Iris pigment epithelial cell (primary cell): ENCODE data around the gene TMEM167A.
"Not testable (repeated sequence)": the region's sequence is repeated elsewhere in the genome, so short reads cannot be mapped to it uniquely, and the experiment has no call there.

Experiments
- DNase-seq: peaks from one replicate; pipeline ENCODE4 v3.0.0-alpha.2; 2011; ENCODE audit warnings: low read depth

The TMEM167A gene

DNA sequence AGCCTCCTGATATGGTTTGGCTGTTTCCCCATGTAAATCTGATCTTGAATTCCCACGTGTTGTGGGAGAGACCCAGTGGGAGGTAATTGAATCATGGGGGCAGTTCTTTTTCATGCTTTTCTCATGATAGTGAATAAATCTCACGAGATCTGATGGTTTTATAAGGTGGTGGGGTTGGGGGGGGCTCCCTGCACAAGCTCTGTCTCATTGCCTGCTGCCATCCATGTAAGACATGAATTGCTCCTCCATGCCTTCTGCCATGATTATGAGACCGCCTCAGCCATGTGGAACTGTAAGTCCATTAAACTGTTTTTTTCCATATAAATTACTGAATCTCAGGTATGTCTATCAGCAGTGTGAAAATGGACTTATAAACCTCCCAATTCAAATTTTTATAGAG, 13.0 kb upstream of the TMEM167A start:
- no peak for DNase-seq

DNA sequence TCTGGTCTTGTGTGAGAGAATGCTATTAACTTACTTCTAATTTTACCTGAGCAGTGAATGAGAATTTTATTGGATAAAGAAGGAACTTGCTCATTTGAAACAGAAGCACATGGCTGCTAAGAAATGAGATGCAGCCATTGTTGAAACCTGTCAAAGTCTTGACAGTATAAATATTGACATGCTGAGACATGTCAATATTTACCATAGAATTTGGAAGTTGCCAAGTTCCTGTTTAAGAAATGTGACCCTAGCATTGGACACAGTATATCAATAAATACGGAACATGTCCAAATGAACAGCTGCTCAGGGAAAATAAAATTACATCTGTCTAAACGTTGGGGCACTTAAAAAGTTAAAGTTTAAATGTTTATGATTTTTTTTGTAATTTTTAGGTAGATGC, 7.9 kb upstream of the TMEM167A start:
- DNase-seq, result no peak

DNA sequence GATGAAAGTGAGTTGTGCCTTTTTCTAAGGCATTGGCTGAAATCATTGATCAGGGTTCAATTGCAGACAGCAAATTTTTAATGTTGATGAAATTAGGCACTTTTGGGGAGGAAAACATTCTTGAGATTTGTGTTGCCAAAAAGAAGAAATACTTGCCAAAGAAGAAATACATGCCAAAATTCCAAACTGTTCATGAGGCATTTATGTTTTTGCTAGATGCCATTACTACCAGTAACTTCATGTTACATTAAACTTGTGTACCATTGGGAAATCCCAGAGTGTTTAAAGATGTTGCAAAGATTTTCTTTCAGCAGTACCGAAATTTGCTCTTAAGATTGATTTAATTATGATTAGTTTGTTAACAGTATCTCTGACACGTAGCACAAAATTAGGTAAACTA, 7.1 kb upstream of the TMEM167A start:
- DNase-seq, result no peak

DNA sequence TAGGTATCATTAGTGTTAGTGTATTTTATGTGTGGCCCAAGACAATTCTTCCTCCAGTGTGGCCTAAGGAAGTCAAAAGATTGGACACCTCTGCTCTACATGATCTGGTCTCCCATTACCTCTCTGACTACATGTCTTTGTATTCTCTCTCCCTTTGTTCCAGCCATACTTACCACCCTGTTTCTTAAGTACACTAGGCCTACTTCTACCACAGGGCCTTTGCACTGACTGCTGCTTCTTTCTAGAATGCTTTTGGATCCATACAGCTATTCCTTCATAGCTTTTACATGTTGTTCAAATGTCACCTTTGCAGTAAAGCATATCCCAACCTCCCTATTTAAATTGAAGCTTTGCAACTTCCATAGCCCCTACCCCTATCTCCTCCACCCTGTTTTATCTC, 5.6 kb upstream of the TMEM167A start:
- no peak for DNase-seq

DNA sequence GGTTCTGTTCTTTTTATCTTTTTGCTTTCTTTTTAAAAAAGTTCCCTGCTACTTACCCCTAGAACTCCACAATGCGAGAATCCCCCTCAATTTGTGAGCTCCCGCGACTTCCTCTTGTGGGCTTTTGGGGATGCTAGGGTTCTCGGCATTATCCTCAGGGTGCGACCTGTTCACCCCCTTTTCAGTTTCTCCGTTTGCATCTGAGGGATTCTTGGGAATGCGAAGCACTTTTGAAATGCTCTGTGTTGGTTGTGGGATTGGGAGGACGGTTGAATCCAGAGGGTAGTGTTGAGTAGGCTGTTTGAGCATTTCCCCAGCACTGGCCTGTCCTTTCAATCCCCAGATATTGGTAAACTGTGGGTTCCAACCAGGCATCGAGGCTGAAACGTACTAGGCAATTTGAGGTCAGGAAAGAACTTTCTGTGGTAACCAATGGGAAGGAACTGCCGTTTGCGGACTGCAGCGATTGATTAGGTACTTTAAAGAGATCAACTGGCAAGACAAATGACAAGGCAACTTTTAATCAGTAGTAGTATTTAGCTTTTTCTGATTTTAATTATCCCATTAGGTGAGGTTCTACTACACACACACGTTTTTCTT, 568 bp upstream of the TMEM167A start:
- peak; percentile 46 for DNase-seq

DNA sequence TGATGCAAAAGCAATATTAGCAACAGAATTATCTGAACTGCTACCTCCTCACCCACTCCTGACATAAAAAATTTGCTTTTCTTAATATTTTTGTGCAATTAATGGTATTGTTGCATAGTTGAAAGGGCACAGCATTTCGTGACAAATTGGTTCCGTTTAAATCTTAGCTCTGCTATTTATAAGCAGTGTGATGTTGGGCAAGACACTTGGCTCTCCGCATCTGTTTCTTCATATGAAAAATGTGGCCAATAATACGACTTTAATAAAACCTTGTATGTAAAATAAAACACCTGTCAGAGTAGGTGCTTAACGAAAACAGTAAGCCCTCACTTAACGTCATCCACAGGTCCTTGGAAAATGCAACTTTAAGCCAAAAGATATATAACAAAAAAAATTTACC, 4.2 kb downstream of the TMEM167A start:
- no peak for DNase-seq

DNA sequence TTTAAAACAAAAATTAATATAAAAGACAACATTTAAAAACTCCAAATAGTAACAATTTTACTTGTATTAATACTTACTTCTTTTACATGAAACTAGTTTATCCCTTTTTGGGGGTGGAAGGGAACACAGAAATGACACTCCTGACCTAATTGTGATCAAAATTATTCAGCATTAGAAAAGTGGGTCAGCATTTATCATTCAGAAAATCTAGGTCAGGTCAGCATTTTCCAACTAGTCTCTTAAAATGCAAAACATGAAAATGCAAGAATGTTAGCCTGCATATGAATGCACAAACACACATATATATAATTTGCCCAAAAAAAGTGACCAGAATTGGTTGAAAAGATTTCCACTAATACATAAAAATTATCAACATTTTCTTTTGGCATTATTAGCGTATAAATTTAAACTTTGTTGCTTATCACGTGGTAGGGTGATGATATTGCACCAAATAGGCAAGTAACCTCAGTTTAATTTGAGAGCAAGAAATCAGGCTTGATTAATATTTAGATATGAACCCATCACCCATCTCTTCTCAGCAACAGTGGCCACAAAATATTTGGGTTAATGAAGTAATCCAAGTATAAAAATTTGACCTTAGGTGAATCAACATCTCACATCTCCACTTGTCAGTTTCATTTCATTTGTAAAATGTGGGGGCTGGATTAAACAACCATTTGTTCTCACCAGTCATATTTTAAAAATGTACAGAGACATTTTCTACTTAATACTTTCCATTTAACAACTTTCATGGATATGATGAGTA, 5.7 kb downstream of the TMEM167A start:
- DNase-seq, result peak; percentile 5

DNA sequence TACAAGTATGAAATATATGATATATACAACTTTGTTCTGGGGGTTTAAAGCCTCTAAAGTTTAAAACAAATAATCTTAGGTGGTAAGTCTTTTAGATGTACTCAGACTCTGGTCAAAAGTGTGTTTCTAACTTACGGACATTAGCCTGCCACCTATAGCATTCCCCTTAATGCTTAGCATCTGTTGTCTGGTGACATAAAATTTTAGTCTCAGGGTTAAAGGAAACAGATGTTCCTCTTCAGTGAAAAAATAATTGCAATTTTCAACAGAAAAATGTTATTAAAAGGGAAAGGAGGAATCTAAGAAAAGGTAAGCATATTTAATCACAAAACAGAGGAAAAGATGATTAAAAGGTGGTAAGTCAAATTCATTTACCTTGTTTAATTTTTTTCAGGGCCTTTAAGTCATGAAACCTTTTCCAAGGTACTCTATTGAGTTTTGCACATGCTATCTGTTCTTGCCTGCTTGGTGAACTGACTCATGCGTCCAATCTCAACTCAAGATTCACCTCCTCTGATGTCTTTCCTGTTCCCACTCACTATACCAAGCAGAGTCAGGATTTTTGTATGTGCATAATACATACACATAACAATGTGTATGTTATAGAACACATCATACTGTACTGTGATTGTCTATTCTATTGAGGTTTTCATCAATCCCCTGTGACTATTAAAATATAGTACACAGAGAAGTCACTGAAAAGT, 7.9 kb downstream of the TMEM167A start:
- peak; percentile 33 for DNase-seq

DNA sequence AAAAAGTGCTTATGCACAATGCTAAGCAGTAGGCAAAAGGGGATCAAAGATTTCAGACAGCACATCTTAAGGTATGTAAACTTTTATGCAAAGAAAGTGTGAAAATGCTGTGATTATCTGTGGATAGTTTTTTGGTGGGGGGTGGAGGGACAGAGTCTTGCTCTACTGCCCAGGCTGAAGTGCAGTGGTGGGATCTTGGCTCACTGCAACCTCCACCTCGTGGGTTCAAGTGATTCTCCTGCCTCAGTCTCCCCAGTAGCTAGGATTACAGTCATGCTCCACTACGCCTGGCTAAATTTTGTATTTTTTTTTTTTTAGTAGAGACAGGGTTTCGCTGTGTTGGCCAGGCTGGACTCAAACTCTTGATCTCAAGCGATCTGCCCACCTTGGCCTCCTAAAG, 9.8 kb downstream of the TMEM167A start:
- not testable (repeated sequence) for DNase-seq

DNA sequence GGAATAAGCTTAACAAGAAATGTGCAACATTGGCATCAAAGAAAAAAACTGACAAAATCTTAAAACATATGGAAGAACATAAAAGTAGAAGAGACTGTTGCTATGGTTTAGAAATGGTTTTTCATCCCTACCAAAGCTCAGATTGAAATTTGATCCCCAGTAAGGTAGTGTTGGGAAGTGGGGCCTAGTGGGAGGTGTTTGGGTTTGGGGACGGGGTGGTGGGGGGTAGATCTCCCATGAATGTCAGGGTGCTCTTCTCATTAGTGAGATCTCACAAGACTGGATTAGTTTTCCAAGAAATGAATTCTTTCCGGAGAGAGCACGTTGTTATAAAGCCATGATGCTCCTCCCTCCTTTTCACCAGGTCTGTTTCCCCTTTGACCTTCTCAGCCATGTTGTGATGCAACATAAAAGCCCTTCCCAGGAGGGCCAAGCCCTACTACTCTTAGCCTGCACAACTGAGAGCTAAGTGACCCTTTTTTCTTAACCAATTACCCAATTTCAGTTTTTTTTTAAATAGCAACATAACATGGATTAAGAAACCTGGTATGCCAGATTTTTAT, 10.6 kb downstream of the TMEM167A start:
- no peak for DNase-seq

DNA sequence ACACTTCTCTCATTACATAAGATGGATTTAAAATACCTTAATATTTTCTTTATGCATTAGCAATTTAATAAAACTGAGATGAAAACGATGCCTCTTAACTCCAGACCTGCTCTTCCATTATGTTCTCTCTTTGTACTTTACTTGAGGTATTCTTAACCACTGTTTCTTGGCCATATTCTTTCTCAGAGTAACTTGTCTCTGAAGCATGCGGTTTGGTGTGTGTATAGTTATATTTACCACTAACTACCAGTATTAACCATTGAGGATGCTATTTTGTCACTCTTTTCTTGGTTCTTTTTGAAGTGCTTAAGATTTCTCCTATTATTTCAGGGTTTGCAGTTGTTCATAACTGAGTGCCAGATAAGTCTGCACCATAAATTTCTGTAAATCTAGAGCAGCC, 17.9 kb downstream of the TMEM167A start:
- no peak for DNase-seq

DNA sequence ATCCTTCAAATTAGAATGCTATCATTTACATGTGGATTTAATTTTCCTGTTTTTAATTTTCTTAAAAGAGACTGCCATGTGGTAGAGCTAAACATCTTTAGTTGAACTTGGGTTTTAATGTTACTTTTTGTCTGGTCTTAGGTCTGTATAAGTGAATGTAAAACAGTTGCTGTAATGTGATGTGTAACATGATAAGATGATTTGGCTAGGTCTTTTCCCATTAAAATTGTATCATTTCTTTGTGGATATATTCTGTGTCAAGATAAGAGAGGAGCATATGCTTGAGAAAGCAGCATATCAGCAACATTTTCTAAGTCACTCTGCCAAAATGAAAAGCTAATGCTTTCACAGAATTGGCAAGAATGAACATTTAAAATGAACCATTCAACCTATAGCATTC, 18.5 kb downstream of the TMEM167A start:
- no peak for DNase-seq

DNA sequence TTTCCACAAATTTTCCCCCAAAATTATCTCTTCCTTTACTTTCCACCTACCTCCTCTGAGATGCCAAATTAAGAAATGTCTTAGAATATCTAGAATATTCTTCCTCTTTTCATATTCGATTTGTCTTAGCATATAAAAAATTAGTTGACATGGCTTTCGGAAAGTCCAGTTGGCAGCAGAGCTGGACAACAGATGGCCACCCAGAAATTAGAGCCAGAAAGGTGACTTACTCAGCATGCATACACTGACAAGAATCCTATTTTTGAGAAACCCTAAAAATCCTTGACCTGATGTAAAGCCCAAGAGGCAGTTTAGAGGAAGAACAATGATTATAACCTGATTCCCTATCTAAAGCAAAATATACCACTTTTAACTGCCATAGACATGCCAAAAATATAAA, 22.0 kb downstream of the TMEM167A start:
- no peak for DNase-seq

DNA sequence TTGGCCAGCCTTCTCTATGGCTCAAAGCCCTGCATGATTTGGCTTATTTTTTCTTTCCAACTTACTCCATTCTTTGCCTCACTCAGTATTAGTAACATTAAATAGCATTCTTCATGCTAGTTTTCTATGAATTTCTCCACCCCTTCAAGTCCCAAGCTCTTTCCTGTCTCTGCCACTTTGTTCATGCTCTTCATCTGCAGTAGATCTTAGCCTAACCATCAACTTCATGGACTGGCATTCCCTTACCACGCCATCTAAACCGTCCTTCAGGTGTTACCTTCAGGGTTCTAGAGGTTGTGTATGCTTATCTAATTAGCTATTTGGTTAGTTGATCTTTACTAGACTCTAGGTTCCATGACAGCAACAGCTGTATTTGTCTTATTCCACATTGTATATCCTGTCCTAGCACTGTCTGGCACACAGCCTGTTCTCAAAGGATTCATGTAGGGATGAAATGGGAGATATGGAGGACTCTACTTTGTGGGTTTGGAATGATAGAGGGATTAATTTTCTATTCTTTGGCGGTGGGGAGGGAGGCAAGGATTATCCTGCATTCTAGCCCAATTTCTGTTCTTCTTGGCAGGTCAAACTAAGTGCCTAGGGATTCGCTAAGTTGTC, 26.4 kb downstream of the TMEM167A start:
- no peak for DNase-seq

DNA sequence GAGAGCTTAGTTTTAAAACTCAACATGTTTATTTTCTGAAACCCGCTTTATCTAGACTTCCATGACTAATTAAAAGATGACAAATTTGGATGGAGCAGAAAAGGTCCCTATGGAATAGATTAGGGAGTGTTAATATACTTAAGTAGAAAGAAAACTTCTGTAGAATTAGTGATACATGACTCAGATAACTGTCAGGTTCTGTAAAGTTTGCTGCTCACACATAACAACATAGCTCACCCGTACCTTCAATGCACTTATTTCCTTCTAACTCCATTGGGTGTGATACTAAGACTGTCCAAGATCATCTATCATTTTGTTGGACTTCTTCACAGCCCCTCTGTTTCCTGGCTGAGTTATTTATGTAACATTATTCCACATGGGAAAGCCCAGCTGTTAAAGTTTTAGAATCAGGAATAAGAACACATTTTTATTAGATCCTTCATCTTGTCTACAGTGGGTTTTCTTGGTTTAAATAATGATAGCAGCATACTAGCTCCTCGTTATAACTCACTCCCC, 27.8 kb downstream of the TMEM167A start:
- DNase-seq, result no peak

DNA sequence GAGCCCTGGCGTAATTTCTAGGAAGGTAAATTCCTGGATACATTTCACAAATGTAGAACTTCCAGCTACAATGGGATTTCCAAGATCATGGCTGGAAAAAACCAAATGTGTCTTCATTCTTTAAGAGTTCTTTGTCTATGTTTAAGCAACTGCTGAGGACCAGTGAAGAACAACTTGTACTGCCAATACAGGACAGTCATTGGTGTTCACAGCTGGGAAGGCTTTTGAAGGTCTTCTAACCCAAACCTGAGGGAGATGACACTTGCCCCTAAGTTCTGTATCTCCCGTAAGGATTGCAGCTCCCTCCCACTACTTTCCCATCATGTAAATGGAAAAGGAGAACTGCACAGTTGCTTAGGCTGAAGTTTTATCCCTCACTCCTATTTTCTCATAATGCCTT, 28.4 kb downstream of the TMEM167A start:
- no peak for DNase-seq

DNA sequence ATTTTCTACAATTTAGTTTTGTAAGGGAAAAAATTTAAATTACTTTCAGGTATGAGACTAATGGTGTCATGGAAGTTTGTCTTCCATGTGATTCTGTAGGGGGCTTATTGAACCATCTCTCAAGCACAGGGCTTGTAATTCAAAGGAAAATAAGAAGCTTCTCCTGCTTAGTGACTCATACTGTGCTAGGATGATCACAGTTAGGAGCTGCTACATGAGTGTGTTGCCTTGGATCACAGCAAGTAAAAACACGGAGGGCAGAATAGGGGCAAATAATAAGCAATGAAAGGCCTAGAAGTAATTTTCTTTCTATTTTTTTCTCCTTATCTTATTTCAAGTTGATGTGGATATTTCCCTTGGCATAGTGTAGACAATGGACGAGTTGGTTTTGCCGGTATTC, 28.9 kb downstream of the TMEM167A start:
- peak; percentile 34 for DNase-seq

DNA sequence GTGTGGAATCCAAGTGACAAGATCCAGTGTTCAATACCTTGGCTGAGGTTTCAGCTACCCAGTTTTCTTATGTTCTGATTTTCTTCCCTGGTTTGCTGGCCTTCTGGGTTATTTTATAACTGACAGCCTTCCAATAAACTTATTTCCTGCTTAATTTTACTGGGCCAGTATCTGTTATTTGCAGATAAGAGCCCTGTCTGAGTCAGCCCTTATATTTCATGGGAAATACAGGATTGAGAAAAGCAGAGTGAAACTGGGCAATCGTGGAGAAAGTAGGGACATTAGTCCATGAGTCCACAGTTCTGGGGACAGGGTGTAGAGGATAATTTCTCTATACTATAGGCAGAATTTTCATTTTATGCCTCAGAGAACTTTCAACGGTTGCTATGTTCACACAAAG, 32.3 kb downstream of the TMEM167A start:
- DNase-seq, result no peak

DNA sequence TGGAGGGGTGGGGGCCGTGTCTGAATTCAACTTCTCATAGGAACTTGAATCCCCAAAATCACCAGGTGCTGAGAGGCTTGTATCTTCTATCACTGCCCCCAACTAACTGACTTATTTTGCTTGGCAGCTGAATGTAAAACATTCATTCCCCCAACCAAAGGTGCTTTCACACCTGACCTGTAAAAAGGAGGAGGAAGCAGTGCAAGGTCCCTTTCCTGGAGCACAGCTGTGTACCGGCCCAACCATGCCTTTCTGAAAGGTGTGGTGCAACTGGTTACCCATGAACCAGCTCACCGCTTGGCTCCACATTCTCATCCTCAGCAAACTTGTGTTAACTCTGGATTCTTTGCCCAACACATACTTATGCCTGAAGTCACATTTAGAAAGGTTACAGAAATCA, 34.7 kb downstream of the TMEM167A start:
- DNase-seq, result no peak

DNA sequence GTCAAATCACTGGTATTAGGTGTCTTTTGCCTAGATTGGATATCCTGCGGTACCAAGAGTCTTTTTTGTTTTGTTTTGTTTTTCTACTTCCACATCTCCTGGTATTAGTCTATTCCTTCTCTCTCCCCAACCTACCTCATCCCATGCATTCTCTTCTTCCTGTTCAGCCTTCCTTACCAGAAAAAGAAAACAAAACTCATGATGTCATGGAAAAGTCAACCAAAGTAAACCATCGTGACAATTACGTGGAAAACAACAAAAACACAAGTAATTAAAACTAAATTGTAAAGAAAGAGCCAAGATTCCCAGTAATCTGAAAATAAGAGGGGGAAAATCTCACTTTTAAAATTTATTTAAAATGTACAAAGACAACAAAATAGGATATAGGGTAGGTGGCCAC, 38.3 kb downstream of the TMEM167A start:
- DNase-seq, result no peak

DNA sequence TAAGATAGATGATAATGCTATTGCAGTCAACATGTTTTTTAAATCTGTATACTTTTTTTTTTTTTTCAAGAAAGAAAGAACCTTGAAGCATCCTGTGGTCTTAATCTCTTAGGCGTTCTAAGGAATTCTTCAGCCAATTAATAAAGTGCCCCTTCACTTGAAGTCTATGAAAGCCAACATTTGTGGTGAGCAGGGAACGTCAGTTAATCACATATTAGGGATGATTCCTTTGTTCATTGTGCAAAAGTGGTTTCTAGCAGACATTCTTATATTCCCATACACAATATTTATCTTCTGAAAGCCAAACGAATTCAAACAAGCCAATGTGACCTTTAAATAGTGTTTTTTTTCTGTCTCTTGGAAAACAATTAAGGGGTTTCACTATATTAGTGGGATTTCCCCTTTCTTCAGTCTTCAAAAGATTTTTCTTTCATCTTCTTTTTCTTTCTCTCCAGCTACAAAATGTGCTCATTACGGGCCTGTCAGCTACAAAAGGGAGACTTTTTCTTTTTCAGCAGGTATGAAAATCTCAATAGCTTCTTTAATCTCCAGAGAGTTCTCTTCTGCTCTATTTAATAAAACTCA, 40.1 kb downstream of the TMEM167A start:
- DNase-seq, result no peak
